Measurements from ENCODE around the gene ANKRD28. TPM values are rescaled to one million over a fixed set of nuclear protein-coding genes. Genes with fewer than 3 reads are reported as not detected.

ANKRD28 gene
- total and polyA plus RNA-seq, 2 donors from 2014 or later = 9.8 to 72.4 TPM

DNA sequence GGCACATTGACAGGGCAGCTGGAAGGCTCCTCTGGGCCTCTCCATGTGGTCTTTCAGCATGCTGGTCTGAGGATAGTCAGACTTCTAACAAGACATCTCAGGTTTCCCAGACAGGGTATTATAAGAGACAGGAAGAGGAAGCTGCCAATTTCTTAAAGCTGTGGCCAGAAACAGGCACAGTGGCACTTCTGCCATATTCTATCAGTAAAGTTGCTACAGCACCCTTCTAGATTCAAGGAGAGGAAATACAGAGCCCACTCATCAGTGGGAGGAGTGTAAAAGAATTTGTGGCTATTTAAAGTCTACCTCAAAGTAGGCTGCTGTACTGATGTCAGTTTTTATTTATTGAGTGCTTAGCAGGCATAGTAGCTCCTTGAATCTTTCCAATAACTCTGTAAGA lies 140.8 kb downstream of the ANKRD28 start:
- H3K9ac ChIP-seq (ENCODE audit: low read length in 3 of 3) = no peak overlapping the region
- no peak overlapping the region for H3K4me3 ChIP-seq (ENCODE audit: low read length in 3 of 3)
- H3K4me1 ChIP-seq (ENCODE audit: control insufficient read depth in 2 of 3, insufficient read depth in 2 of 3, low read depth in 1 of 3, low read length in 3 of 3) = no peaks in the 10 kb centered on the region
- no peak overlapping the region for H3K27ac ChIP-seq (ENCODE audit: low read depth in 2 of 2, low read length in 2 of 2)
- no peak for FAIRE-seq
- H3K27me3 ChIP-seq (ENCODE audit: control insufficient read depth, insufficient read depth, low read length) = no peaks in the 10 kb centered on the region
- TF ChIP-seq, protein P1, sequence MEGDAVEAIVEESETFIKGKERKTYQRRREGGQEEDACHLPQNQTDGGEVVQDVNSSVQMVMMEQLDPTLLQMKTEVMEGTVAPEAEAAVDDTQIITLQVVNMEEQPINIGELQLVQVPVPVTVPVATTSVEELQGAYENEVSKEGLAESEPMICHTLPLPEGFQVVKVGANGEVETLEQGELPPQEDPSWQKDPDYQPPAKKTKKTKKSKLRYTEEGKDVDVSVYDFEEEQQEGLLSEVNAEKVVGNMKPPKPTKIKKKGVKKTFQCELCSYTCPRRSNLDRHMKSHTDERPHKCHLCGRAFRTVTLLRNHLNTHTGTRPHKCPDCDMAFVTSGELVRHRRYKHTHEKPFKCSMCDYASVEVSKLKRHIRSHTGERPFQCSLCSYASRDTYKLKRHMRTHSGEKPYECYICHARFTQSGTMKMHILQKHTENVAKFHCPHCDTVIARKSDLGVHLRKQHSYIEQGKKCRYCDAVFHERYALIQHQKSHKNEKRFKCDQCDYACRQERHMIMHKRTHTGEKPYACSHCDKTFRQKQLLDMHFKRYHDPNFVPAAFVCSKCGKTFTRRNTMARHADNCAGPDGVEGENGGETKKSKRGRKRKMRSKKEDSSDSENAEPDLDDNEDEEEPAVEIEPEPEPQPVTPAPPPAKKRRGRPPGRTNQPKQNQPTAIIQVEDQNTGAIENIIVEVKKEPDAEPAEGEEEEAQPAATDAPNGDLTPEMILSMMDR (IDR thresholded peaks at IDR 0.05; ENCODE audit: borderline replicate concordance, extremely low read depth, insufficient read depth) = no peak
- DNase-seq = no peak
- H3K9me3 ChIP-seq (ENCODE audit: control insufficient read depth in 2 of 3, insufficient read depth in 1 of 3, low read length in 3 of 3) = peaks cover 0 to 13% (median 4%) of the 10 kb centered on the region in 3 donors
- H3K36me3 ChIP-seq (ENCODE audit: control insufficient read depth in 2 of 3, insufficient read depth in 3 of 3, low read length in 3 of 3) = no peaks in the 10 kb centered on the region
- intact Hi-C loops (cut with DNase I) = no loop called here

DNA sequence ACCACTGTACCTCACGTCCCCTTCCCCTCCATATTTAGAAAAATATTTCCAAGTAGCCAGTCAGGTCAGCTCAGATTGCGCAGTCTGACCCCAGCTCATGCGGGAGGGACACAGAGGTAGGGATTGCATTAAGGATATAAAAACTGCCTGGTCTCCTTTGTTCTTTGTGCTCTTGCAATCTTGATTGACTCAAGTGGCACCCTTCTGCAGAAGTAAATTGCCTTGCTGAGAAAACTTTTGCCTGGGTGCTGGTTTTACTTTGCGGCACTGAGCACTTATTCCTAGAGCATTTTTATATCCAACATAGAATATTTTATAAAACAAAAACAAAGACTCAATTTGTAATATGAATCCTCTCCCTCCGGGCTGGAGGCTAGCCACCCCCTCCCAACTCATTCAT lies 141.4 kb downstream of the ANKRD28 start:
- H3K4me1 ChIP-seq (ENCODE audit: control insufficient read depth in 2 of 3, insufficient read depth in 2 of 3, low read depth in 1 of 3, low read length in 3 of 3) = no peaks in the 10 kb centered on the region
- no peaks in the 10 kb centered on the region for H3K36me3 ChIP-seq (ENCODE audit: control insufficient read depth in 2 of 3, insufficient read depth in 3 of 3, low read length in 3 of 3)
- TF ChIP-seq, protein P1 (IDR thresholded peaks at IDR 0.05; ENCODE audit: borderline replicate concordance, extremely low read depth, insufficient read depth) = no peak
- FAIRE-seq (no peak), DNase-seq (no peak)
- H3K27ac ChIP-seq (ENCODE audit: low read depth in 2 of 2, low read length in 2 of 2) = no peak overlapping the region
- intact Hi-C loops (cut with DNase I) = no loop called here
- peaks cover 0 to 13% (median 4%) of the 10 kb centered on the region in 3 donors for H3K9me3 ChIP-seq (ENCODE audit: control insufficient read depth in 2 of 3, insufficient read depth in 1 of 3, low read length in 3 of 3)
- H3K27me3 ChIP-seq (ENCODE audit: control insufficient read depth, insufficient read depth, low read length) = no peaks in the 10 kb centered on the region
- H3K4me3 ChIP-seq (ENCODE audit: low read length in 3 of 3) = no peak overlapping the region
- H3K9ac ChIP-seq (ENCODE audit: low read length in 3 of 3) = no peak overlapping the region

DNA sequence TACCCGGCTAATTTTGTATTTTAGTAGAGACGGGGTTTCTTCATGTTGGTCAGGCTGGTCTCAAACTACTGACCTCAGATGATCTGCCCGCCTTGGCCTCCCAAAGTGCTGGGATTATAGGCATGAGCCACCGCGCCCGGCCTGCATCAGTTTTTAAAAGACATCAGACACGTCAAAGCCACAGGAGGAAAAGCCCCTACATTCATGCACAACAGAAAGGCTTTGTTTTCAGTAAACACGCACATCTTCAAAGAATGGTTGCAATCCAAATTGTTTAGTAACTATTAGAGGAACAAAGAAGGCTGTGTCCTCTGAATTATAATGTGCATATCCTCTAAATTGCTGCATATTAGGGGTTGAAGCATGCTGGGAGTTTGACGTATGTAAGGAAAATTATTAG lies 142.9 kb downstream of the ANKRD28 start:
- intact Hi-C loops (cut with DNase I) = no loop called here
- FAIRE-seq (no peak), DNase-seq (no peak)
- TF ChIP-seq, protein P1 (IDR thresholded peaks at IDR 0.05; ENCODE audit: borderline replicate concordance, extremely low read depth, insufficient read depth) = no peak
- Histone ChIP-seq H3K4me1 (ENCODE audit: control insufficient read depth in 2 of 3, insufficient read depth in 2 of 3, low read depth in 1 of 3, low read length in 3 of 3) (no peaks in the 10 kb centered on the region), H3K27ac (ENCODE audit: low read depth in 2 of 2, low read length in 2 of 2) (no peak overlapping the region), H3K27me3 (ENCODE audit: control insufficient read depth, insufficient read depth, low read length) (no peaks in the 10 kb centered on the region), H3K9me3 (ENCODE audit: control insufficient read depth in 2 of 3, insufficient read depth in 1 of 3, low read length in 3 of 3) (peaks cover 0 to 13% (median 4%) of the 10 kb centered on the region in 3 donors), H3K4me3 (ENCODE audit: low read length in 3 of 3) (no peak overlapping the region), H3K9ac (ENCODE audit: low read length in 3 of 3) (no peak overlapping the region), H3K36me3 (ENCODE audit: control insufficient read depth in 2 of 3, insufficient read depth in 3 of 3, low read length in 3 of 3) (no peaks in the 10 kb centered on the region)

GRCh38 chr3:15654127-15654526 lies 143.7 kb downstream of the ANKRD28 start:
- no peak for DNase-seq
- no peaks in the 10 kb centered on the region for H3K36me3 ChIP-seq (ENCODE audit: control insufficient read depth in 2 of 3, insufficient read depth in 3 of 3, low read length in 3 of 3)
- TF ChIP-seq, protein P1 (IDR thresholded peaks at IDR 0.05; ENCODE audit: borderline replicate concordance, extremely low read depth, insufficient read depth) = no peak
- H3K4me1 ChIP-seq (ENCODE audit: control insufficient read depth in 2 of 3, insufficient read depth in 2 of 3, low read depth in 1 of 3, low read length in 3 of 3) = no peaks in the 10 kb centered on the region
- no peak overlapping the region for H3K9ac ChIP-seq (ENCODE audit: low read length in 3 of 3)
- FAIRE-seq = no peak
- H3K27ac ChIP-seq (ENCODE audit: low read depth in 2 of 2, low read length in 2 of 2) = no peak overlapping the region
- peaks cover 0 to 13% (median 4%) of the 10 kb centered on the region in 3 donors for H3K9me3 ChIP-seq (ENCODE audit: control insufficient read depth in 2 of 3, insufficient read depth in 1 of 3, low read length in 3 of 3)
- no peaks in the 10 kb centered on the region for H3K27me3 ChIP-seq (ENCODE audit: control insufficient read depth, insufficient read depth, low read length)
- no peak overlapping the region for H3K4me3 ChIP-seq (ENCODE audit: low read length in 3 of 3)
- intact Hi-C loops (cut with DNase I) = no loop called here

Data from kidney (tissue), 14 donors.